K562 (cell line): ENCODE data around the gene UPK2. TPM values are rescaled to one million over a fixed set of nuclear protein-coding genes. Genes with fewer than 3 reads are reported as not detected.

ENCODE experiments used
- ATAC-seq: fragments of 200-7000 bp; cut with Tn5 transposase; 3 replicates; pipeline ENCODE4 v1.9.1; 2020; ENCODE audit warnings: moderate library complexity
- BruUV-seq: library from RNA; stranded (reverse); fragments of 400-500 nt; replicated peaks from 2 replicates; lab custom pipeline; 2021; lab: Mats Ljungman, UMichigan
- CTCF ChIA-PET: fragments of 300-600 bp; formaldehyde crosslinking; extraction: SDS; loops from one replicate; lab custom pipeline; 2021; ENCODE audit warnings: low intra/inter-chr PET ratio; lab: Yijun Ruan, JAX
- POLR2A ChIA-PET: fragments of 300-600, 350-650 bp; sonication (Branson Sonifier 250); formaldehyde crosslinking; extraction: SDS; loops from one replicate; lab custom pipeline; 2021; ENCODE audit warnings: antibody characterized with exemption, inconsistent platforms; lab: Yijun Ruan, JAX
- DNase-seq, 4 experiments: peaks; one replicate each; pipeline versions ENCODE4 v3.0.0 to v3.0.0-alpha.2; 2011 to 2018; ENCODE audit warnings: low spot score in 3 of 4, mixed read lengths in 3 of 4; ENCODE audit errors: extremely low read depth in 1 of 4
- FAIRE-seq: peaks from 2 replicates; lab custom pipeline; 2011; peaks lifted over from hg19 to GRCh38; lab: Jason Lieb, UNC
- H2AFZ ChIP-seq: 2 replicates; pipeline ENCODE4 v1.6.0; 2011; ENCODE audit warnings: low read depth, low read length, control low read depth, inconsistent platforms
- H3K27ac ChIP-seq: fragments of 200-600 bp; 3 replicates; pipeline ENCODE4 v1.8.0; 2011; ENCODE audit warnings: low read depth, mild to moderate bottlenecking, control low read depth, inconsistent platforms, low read length, moderate library complexity, mixed read lengths; ENCODE audit errors: extremely low read depth
- H3K27me3 ChIP-seq, 2 experiments: fragments of 300-600 bp in 1 of 2; 2 replicates in 1 of 2; 3 replicates in 1 of 2; pipeline versions ENCODE4 v1.6.0 to v1.8.0; 2011; ENCODE audit warnings: inconsistent platforms in 2 of 2, low read length in 2 of 2, mild to moderate bottlenecking in 1 of 2, mixed read lengths in 1 of 2, moderate library complexity in 1 of 2; ENCODE audit not compliant: control insufficient read depth in 2 of 2, insufficient read depth in 2 of 2
- H3K36me3 ChIP-seq: fragments of 300-600 bp; 3 replicates; pipeline ENCODE4 v1.8.0; 2011; ENCODE audit warnings: mild to moderate bottlenecking, low read length, inconsistent platforms; ENCODE audit not compliant: control insufficient read depth, insufficient read depth
- H3K4me1 ChIP-seq, 2 experiments: fragments of 200-600 bp in 1 of 2; replicated peaks in 1 of 2; 2 replicates in 1 of 2; 3 replicates in 1 of 2; pipeline versions ENCODE4 v1.5.1 to v1.8.0; 2011; ENCODE audit warnings: inconsistent platforms in 2 of 2, low read length in 2 of 2, mild to moderate bottlenecking in 1 of 2, mixed read lengths in 1 of 2, moderate library complexity in 1 of 2; ENCODE audit not compliant: control insufficient read depth in 2 of 2, insufficient read depth in 2 of 2
- H3K4me2 ChIP-seq: 2 replicates; pipeline ENCODE4 v1.6.1; 2011; ENCODE audit warnings: low read length, control low read depth, inconsistent platforms, mixed read lengths; ENCODE audit not compliant: insufficient read depth
- H3K4me3 ChIP-seq: fragments of 200-600 bp; sonication (generic), shearing (Covaris generic); 2 replicates; pipeline ENCODE4 v1.5.1; 2016; ENCODE audit warnings: control low read depth, inconsistent platforms
- H3K79me2 ChIP-seq: fragments of 200-600 bp; 3 replicates; pipeline ENCODE4 v1.8.0; 2011; ENCODE audit warnings: low read length, inconsistent platforms; ENCODE audit not compliant: control insufficient read depth, insufficient read depth
- H3K9ac ChIP-seq, 2 experiments: 2 replicates each; pipeline versions ENCODE4 v1.6.0 to v1.6.1; 2011; ENCODE audit warnings: low read depth in 2 of 2, low read length in 2 of 2, control low read depth in 1 of 2, inconsistent platforms in 1 of 2, mild to moderate bottlenecking in 1 of 2, mixed read lengths in 1 of 2; ENCODE audit not compliant: insufficient read depth in 1 of 2
- H3K9me1 ChIP-seq: one replicate; pipeline ENCODE4 v1.6.0; 2011; ENCODE audit warnings: inconsistent platforms, mild to moderate bottlenecking, low read length, moderate library complexity; ENCODE audit not compliant: control insufficient read depth, insufficient read depth
- H3K9me3 ChIP-seq: replicated peaks from 2 replicates; pipeline ENCODE4 v1.5.1; 2011; ENCODE audit warnings: low read depth, low read length, inconsistent platforms; ENCODE audit not compliant: control insufficient read depth, insufficient read depth
- H4K20me1 ChIP-seq: replicated peaks from 2 replicates; pipeline ENCODE4 v1.6.1; 2011; ENCODE audit warnings: low read length, inconsistent platforms, mixed read lengths; ENCODE audit not compliant: control insufficient read depth, insufficient read depth
- CBX1 ChIP-seq: sonication (generic); IDR thresholded peaks from 2 replicates; pipeline ENCODE4 v1.6.1; 2016; ENCODE audit warnings: antibody characterized with exemption, low read depth, mild to moderate bottlenecking
- CBX3 ChIP-seq, 2 experiments: IDR thresholded peaks; 1 replicate in 1 of 2; 2 replicates in 1 of 2; pipeline ENCODE4 v1.6.1; 2012; ENCODE audit warnings: inconsistent platforms in 2 of 2, low read length in 2 of 2, borderline replicate concordance in 1 of 2, control low read depth in 1 of 2
- EGR1 ChIP-seq: fragments of 450-650 bp; conservative IDR thresholded peaks from 2 replicates; pipeline ENCODE4 v1.6.1; 2017; ENCODE audit warnings: mild to moderate bottlenecking
- ETS2 ChIP-seq: IDR thresholded peaks from 2 replicates; pipeline ENCODE4 v1.6.1; 2016; ENCODE audit warnings: borderline replicate concordance, missing genetic modification characterization, mild to moderate bottlenecking, moderate library complexity, missing compliant biosample characterization; ENCODE audit not compliant: poor library complexity, severe bottlenecking
- NFXL1 ChIP-seq: fragments of 450-650 bp; formaldehyde crosslinking; IDR thresholded peaks from 2 replicates; pipeline ENCODE4 v1.4.0; 2021; ENCODE audit warnings: mild to moderate bottlenecking
- TRIM24 ChIP-seq, 2 experiments: fragments of 450-650 bp; IDR thresholded peaks; 2 replicates each; pipeline ENCODE4 v1.6.1; 2016
- TRIM28 ChIP-seq: fragments of 450-650 bp; IDR thresholded peaks from 2 replicates; pipeline ENCODE4 v1.6.1; 2017
- ZBTB17 ChIP-seq: fragments of 450-650 bp; formaldehyde crosslinking; IDR thresholded peaks from 2 replicates; pipeline ENCODE4 v1.4.0; 2020; ENCODE audit warnings: mild to moderate bottlenecking
- ZKSCAN1 ChIP-seq: fragments of 150-350 bp; IDR thresholded peaks from 2 replicates; pipeline ENCODE4 v1.6.1; 2016; ENCODE audit warnings: low read depth, low read length
- ZNF316 ChIP-seq: fragments of 450-650 bp; IDR thresholded peaks from 2 replicates; pipeline ENCODE4 v1.6.1; 2016
- WGBS: fragments of 100-300 bp; shearing (Covaris generic); methylation state at CpG from one replicate; pipeline ENCODE4 v1.1.6; 2016; ENCODE audit warnings: low coverage, mixed read lengths; ENCODE audit not compliant: insufficient coverage; ENCODE audit errors: missing lambda C conversion rate; 5-methylcytosine and 5-hydroxymethylcytosine counted together
- in situ Hi-C: fragments of 300-500 bp; cut with MboI; formaldehyde crosslinking; loops from 4 replicates; pipeline ENCODE4 v1.15.0; 2018; ENCODE audit warnings: inconsistent platforms, mixed read lengths
- intact Hi-C: fragments of 100-400 bp; cut with micrococcal nuclease; formaldehyde crosslinking; loops from 2 replicates; pipeline ENCODE4 v1.14.2; 2022
- polyA plus RNA-seq, 8 experiments: library from polyadenylated mRNA; depleted of rRNA in 4 of 8; stranded (reverse) in 5 of 8; unstranded in 3 of 8; fragments of >200 nt; fragmentation: Nextera tagmentation in 2 of 8; fragmentation: Illumina TruSeq in 1 of 8; extraction: Ambion mirVana in 2 of 8; extraction: Trizol in 1 of 8; gene quantifications; 2 replicates each; pipeline versions ENCODE4 v1.2.1 to v1.2.3, GENCODE V29; 2011 to 2014; ENCODE audit warnings: inconsistent platforms in 1 of 8, missing spikeins in 1 of 8
- total RNA-seq, 7 experiments: library from RNA; depleted of rRNA in 6 of 7; stranded (reverse); fragments of >200 nt in 6 of 7; fragmentation: Illumina TruSeq in 2 of 7; extraction: Trizol in 2 of 7; gene quantifications; 2 replicates each; pipeline versions ENCODE4 v1.2.1 to v1.2.3, GENCODE V29; 2011 to 2021; ENCODE audit warnings: low replicate concordance in 1 of 7
- TF ChIP-seq, protein P1 (sequence below): sonication (generic); formaldehyde crosslinking; IDR thresholded peaks from 2 replicates; pipeline ENCODE4 v1.8.1; 2023; ENCODE audit warnings: mild to moderate bottlenecking, missing genetic modification reagents

The UPK2 gene
- total and polyA plus RNA-seq, 9 of the 15 experiments (the other 6 are each of a cell fraction or from before 2014, with no cell fraction given) = not detected

DNA sequence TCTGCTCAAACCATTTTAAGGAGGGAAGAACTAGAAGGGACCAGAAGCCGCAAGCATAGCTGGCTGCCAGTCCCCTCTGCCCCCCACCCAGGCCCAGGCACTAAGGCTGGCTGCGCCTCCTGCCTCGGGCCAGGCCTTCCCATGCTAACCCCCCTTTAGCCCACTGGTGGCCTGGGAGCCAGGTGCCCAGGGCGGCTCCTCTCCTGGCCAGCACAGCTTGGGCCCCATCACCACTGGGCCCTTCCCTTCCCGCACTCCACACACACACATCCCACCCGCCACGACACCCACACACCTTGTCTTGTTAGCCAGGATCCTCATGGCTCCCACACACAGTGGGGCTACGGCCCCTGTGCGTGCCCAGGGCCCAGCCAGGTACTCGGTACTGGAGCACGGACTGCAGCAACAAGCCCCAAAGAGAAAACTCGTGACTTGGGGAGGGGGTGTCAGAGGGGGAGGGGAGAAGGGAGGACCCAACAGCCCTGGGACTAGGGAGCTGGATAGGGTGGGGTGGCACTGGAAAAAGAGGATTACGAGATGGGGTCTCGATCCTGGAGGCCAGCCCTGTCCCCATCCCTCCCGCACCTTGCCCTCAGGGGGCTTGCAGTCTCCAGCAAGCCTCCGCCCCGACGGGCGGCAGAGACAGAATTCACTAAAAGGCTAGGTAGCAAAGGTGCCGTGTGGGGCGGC, 46.3 kb upstream of the UPK2 start:
- Histone ChIP-seq H3K4me3 (no peak overlapping the region), H4K20me1 (no peaks in the 10 kb centered on the region), H3K9ac (peak overlapping the region in 1 of 2 experiments; percentile 78; a peak in 2 of 4 replicates), H3K4me1 (peaks cover 35 to 72% of the 10 kb centered on the region in 2 experiments), H3K9me3 (no peaks in the 10 kb centered on the region; the same call in 1 of the 2 replicates), H3K79me2 (peaks cover 32% of the 10 kb centered on the region), H2AFZ (no peak overlapping the region), H3K9me1 (peaks cover 5% of the 10 kb centered on the region), H3K27ac (no peak overlapping the region), H3K36me3 (peaks cover 26% of the 10 kb centered on the region; the same call in 2 of the 3 replicates), H3K4me2 (no peak overlapping the region), H3K27me3 (no peaks in the 10 kb centered on the region; a peak in 1 of 5 replicates)
- DNase-seq (no peak), FAIRE-seq (no peak), ATAC-seq (no peak)
- in situ Hi-C loops = no loop called here
- CTCF ChIA-PET = interaction anchor here (0.7 kb wide), 1 partner anchor 16 kb away, joined by 3 read pairs; no protein-coding TSS in a partner anchor
- 70% methylated on average over 15 of the region's 21 CpGs for WGBS
- POLR2A ChIA-PET = interaction anchor here (0.6 to 1.0 kb wide), 5 partner anchors 14 to 406 kb away, joined by 3 to 4 read pairs (median 3); no protein-coding TSS in a partner anchor
- intact Hi-C loops = loop anchor here (5.0 kb wide), 2 partner anchors 193 to 408 kb away; partner anchors contain the start of genes DPAGT1 and MCAM
- peak in 1 of 2 experiments; percentile 57; a peak in 1 of 4 replicates for TF ChIP-seq TRIM24 (IDR thresholded peaks at IDR 0.05)
- peak in 1 of 2 experiments; percentile 79; a peak in 2 of 3 replicates for TF ChIP-seq CBX3 (IDR thresholded peaks at IDR 0.05; ENCODE audit: borderline replicate concordance in 1 of 2, low read length in 2 of 2)
- TF ChIP-seq CBX1 = 0 out of 2 replicates have a peak, but pooled peaks have one; percentile 42
- peak; percentile 77 for TF ChIP-seq ZKSCAN1
- TF ChIP-seq ZBTB17 (CRISPR knock-in tag) = no peak
- peak; percentile 84 for TF ChIP-seq TRIM28
- peak; percentile 93 for TF ChIP-seq ZNF316
- no peak for TF ChIP-seq NFXL1 (CRISPR knock-in tag)
- TF ChIP-seq EGR1 = peak; percentile 48; the same call in 1 of the 2 replicates
- TF ChIP-seq, protein P1, sequence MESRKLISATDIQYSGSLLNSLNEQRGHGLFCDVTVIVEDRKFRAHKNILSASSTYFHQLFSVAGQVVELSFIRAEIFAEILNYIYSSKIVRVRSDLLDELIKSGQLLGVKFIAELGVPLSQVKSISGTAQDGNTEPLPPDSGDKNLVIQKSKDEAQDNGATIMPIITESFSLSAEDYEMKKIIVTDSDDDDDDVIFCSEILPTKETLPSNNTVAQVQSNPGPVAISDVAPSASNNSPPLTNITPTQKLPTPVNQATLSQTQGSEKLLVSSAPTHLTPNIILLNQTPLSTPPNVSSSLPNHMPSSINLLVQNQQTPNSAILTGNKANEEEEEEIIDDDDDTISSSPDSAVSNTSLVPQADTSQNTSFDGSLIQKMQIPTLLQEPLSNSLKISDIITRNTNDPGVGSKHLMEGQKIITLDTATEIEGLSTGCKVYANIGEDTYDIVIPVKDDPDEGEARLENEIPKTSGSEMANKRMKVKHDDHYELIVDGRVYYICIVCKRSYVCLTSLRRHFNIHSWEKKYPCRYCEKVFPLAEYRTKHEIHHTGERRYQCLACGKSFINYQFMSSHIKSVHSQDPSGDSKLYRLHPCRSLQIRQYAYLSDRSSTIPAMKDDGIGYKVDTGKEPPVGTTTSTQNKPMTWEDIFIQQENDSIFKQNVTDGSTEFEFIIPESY (CRISPR knock-in tag) = peak; percentile 61; the same call in 1 of the 2 replicates
- TF ChIP-seq ETS2 = no peak
- BruUV-seq = no TSS peak
